ENCODE results near the gene KCNJ9.

DNA sequence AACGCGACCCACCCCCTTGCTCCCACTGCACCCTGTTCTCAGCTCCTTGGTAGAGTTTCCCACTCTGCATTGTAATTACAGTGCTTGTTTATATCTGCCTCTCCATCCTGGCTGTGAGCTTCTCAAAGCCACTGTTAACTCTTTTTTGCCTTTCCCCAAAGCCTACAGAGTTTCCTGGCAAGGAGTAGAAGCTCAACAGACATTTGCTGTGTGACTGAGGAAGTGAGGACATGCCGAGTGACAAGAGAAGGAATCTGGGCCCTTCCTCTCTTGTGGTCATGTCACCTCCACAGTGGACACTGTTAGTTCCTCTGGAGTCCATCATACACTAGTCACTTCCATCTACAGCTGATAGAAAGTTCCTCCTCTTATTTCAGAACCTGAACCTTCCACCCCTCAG lies 23.1 kb downstream of the KCNJ9 start:
- TF ChIP-seq CTCF (IDR thresholded peaks at IDR 0.05; ENCODE audit: low read length) (no peak), EZH2 (optimal IDR thresholded peaks at IDR 0.05; ENCODE audit: low read depth, low read length) (no peak)
